NCI-H524 treated with DMSO at 0.1 percent for 48 hours (cell line): ENCODE results near the gene CACFD1.

Experiments
- DNase-seq: peaks from one replicate; lab custom pipeline; 2025; lab: John Stamatoyannopoulos, UW

CACFD1 gene

GRCh38 chr9:133483611-133484010, 23.8 kb downstream of the CACFD1 start:
- DNase-seq: no peak

- no peak for DNase-seq
These were observed 25.1 kb downstream of the CACFD1 start for GRCh38 chr9:133484671-133485437.

- no peak for DNase-seq
These were observed 25.9 kb downstream of the CACFD1 start for GRCh38 chr9:133485531-133486260.

- no peak for DNase-seq
These were observed 27.6 kb downstream of the CACFD1 start for GRCh38 chr9:133487331-133487725.

- no peak for DNase-seq
These were observed 29.0 kb downstream of the CACFD1 start for GRCh38 chr9:133488686-133489252.

GRCh38 chr9:133489253-133490190, 29.7 kb downstream of the CACFD1 start:
- DNase-seq: no peak

GRCh38 chr9:133490201-133490681, 30.5 kb downstream of the CACFD1 start:
- no peak for DNase-seq

GRCh38 chr9:133490865-133491655, 31.3 kb downstream of the CACFD1 start:
- DNase-seq: no peak

GRCh38 chr9:133491656-133491925, 31.8 kb downstream of the CACFD1 start:
- no peak for DNase-seq

GRCh38 chr9:133492061-133493021, 32.6 kb downstream of the CACFD1 start:
- DNase-seq: no peak

- no peak for DNase-seq
These were observed 33.6 kb downstream of the CACFD1 start for GRCh38 chr9:133493428-133493827.

GRCh38 chr9:133493845-133494540, 34.2 kb downstream of the CACFD1 start:
- DNase-seq: no peak

- DNase-seq: no peak
These were observed 35.0 kb downstream of the CACFD1 start for GRCh38 chr9:133494636-133495326.

GRCh38 chr9:133495327-133496293, 35.8 kb downstream of the CACFD1 start:
- DNase-seq: no peak

GRCh38 chr9:133496861-133497842, 37.4 kb downstream of the CACFD1 start:
- DNase-seq: no peak

- no peak for DNase-seq
These were observed 39.5 kb downstream of the CACFD1 start for GRCh38 chr9:133499132-133499891.
